ENCODE measurements around the gene AASDH.

The AASDH gene

DNA sequence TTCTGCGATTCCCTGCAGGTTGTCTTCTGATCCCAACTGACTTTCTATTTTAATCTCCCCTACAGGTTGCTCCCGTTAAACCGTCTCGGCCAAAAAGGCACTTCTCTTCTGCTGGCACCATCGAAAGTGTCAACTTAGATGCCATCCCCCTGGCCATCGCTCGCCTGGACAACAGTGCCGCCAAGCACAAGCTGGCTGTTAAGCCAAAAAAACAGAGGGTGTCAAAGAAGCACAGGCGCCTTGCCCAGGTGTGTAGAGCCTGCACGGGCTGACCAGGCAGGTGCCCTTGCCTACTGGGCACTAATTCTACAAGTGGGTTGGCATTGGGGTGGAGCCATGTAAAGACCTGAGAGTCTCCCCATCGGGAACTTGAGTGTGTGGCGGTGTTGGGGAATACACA lies 74.2 kb downstream of the AASDH start:
- DNase-seq (ENCODE audit: insufficient read length, low spot score): no peak
- FAIRE-seq: no peak
- TF ChIP-seq POLR2A (IDR thresholded peaks at IDR 0.05; ENCODE audit: low read depth, low read length): no peak
- TF ChIP-seq SPI1 (IDR thresholded peaks at IDR 0.05; ENCODE audit: low read depth, low read length): no peak
- TF ChIP-seq POU2F2 (IDR thresholded peaks at IDR 0.05; ENCODE audit: low read depth, low read length): no peak
- no peak for TF ChIP-seq POLR2AphosphoS5 (IDR thresholded peaks at IDR 0.05; ENCODE audit: low read depth, low read length)
- no peak for TF ChIP-seq TAF1 (IDR thresholded peaks at IDR 0.05; ENCODE audit: low read depth, low read length)
- no peak for TF ChIP-seq PAX5 (IDR thresholded peaks at IDR 0.05; ENCODE audit: insufficient read depth, low read length, severe bottlenecking)

DNA sequence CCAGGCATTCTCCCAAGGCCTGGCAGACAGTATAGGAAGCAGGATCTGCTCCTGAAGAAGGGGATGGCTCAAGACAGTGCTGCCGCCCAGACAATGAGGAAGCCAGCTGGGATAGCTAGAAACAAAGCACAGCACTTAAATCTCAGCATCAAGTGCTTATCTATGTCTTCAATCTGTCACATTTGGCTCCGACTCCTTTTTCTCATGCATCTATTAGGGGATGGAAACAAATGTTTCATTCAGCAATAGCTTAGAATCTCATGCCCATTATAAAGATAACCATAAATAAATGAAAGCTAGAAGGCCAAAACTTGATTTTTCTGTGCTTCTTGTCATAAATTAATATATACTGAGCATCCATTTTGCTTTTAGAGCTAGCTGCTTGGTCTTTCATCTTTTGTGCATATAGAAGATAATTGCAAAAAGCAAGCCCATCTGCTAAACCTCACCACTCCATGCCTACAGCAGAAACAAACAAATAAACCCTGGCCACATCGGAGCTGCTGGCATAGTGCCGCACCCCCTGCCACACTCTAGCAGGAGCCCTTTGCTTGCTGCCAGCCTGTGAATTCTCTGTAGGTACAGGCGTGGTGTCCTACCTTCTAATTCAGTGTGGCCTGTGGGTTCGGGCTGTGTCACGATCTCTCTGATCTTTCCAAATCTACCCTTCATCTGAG lies 75.9 kb downstream of the AASDH start:
- no peak for TF ChIP-seq POLR2A (IDR thresholded peaks at IDR 0.05; ENCODE audit: low read depth, low read length)
- TF ChIP-seq POU2F2 (IDR thresholded peaks at IDR 0.05; ENCODE audit: low read depth, low read length): no peak
- TF ChIP-seq TAF1 (IDR thresholded peaks at IDR 0.05; ENCODE audit: low read depth, low read length): no peak
- no peak for TF ChIP-seq SPI1 (IDR thresholded peaks at IDR 0.05; ENCODE audit: low read depth, low read length)
- TF ChIP-seq POLR2AphosphoS5 (IDR thresholded peaks at IDR 0.05; ENCODE audit: low read depth, low read length): no peak
- TF ChIP-seq PAX5 (IDR thresholded peaks at IDR 0.05; ENCODE audit: insufficient read depth, low read length, severe bottlenecking): no peak
- FAIRE-seq: no peak
- DNase-seq (ENCODE audit: insufficient read length, low spot score): no peak

DNA sequence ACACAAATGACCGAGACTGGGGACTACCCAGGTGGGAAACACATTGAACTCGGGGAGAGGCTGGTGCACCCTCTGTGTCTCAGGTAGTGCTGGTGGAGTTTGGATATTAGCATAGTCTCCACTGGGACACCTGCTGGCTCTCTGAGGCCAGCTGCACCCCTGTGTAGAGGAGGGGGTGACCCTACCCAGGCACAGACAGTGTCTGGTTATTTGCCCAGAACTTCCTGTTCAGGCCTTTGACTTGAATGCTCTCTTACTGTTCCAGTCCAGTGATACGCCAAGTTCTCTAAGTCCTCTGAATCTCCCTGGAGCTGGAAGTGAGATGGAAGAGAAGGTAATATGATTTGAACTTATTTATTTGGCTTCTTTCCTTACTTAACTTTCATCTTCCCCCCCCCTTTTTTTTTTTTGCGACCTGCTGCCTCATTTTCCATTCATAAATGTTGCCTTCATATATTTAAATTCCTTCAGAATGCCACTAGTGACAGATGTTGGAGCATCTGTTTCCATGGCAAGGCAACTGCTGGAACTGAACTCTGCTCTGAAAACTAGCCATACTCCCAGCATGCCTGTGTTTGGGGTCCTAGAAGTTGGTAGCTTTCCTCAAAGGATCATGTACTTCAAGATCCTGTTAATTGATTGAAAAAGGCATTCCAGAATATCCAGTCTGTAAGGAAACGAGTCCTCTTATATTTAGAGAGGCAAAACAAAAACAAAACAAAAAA lies 76.7 kb downstream of the AASDH start:
- FAIRE-seq (no peak), DNase-seq (ENCODE audit: insufficient read length, low spot score) (no peak)
- TF ChIP-seq POLR2A (IDR thresholded peaks at IDR 0.05; ENCODE audit: low read depth, low read length) (no peak), PAX5 (IDR thresholded peaks at IDR 0.05; ENCODE audit: insufficient read depth, low read length, severe bottlenecking) (no peak), SPI1 (IDR thresholded peaks at IDR 0.05; ENCODE audit: low read depth, low read length) (no peak), POU2F2 (IDR thresholded peaks at IDR 0.05; ENCODE audit: low read depth, low read length) (no peak), TAF1 (IDR thresholded peaks at IDR 0.05; ENCODE audit: low read depth, low read length) (no peak), POLR2AphosphoS5 (IDR thresholded peaks at IDR 0.05; ENCODE audit: low read depth, low read length) (no peak)

DNA sequence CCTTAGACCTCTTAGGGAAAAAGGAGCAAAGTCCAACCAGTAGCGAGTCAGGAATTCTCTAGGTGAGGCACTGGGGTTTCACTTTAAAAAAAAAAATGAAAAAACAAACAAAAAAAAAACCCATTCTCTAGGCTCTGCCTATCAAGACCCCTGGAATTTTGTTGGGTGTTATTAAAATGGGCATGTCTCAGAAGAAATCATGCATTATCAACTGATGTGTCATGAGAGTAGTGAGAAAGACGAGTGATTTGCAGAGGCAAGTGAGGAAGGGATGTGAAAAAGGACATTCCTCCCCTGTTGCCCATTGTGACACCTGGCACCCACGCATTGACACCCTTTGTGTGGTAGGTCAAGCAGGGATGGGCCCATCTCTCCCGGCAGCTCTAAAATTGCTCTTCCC lies 78.9 kb downstream of the AASDH start:
- TF ChIP-seq TAF1 (IDR thresholded peaks at IDR 0.05; ENCODE audit: low read depth, low read length) (no peak), SPI1 (IDR thresholded peaks at IDR 0.05; ENCODE audit: low read depth, low read length) (no peak), PAX5 (IDR thresholded peaks at IDR 0.05; ENCODE audit: insufficient read depth, low read length, severe bottlenecking) (no peak)
- FAIRE-seq: no peak
- no peak for DNase-seq (ENCODE audit: insufficient read length, low spot score)

DNA sequence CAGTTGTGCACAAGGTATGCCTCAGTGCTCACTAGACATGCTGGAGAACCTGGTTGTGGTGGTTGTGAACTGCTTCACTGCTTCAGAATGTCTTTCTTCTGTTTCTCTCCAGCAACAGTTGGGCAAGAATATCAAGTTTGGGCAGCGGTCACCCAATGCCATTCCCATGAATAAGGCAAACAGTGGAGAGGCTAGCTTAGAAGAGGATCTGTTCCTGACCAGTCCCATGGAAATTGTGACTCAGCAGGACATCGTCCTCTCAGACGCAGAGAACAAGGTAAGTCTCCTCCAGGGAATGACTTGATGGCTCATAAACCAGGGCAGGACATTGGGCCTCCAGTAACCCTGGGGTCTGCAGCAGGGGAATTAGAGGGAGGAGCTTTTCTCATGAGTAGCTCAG lies 79.9 kb downstream of the AASDH start:
- DNase-seq (ENCODE audit: insufficient read length, low spot score) (no peak), FAIRE-seq (no peak)
- TF ChIP-seq PAX5 (IDR thresholded peaks at IDR 0.05; ENCODE audit: insufficient read depth, low read length, severe bottlenecking) (no peak), POU2F2 (IDR thresholded peaks at IDR 0.05; ENCODE audit: low read depth, low read length) (no peak), TAF1 (IDR thresholded peaks at IDR 0.05; ENCODE audit: low read depth, low read length) (no peak), POLR2A (IDR thresholded peaks at IDR 0.05; ENCODE audit: low read depth, low read length) (no peak)

DNA sequence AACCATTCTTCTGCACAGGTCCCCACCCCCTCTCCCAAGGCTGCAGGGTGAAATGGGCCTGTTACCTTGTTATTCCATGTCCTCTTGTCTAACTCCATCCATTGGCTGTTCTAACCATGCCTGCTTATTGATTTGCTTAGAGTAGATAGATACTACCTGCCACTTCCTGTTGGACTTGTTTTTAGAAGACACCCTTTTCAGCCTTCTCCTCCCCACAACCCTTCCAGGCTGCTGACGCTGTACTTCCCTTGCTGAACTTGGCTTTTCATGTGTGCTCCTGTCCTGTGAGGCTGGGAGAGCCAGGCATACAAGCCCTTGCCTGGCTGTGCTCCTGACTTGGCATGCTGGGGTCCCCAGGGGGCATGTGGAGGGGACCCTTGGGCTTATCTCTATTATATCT lies 81.9 kb downstream of the AASDH start:
- DNase-seq (ENCODE audit: insufficient read length, low spot score) (no peak), FAIRE-seq (no peak)
- no peak for TF ChIP-seq POLR2A (IDR thresholded peaks at IDR 0.05; ENCODE audit: low read depth, low read length)
- TF ChIP-seq POLR2AphosphoS5 (IDR thresholded peaks at IDR 0.05; ENCODE audit: low read depth, low read length): no peak
- TF ChIP-seq PAX5 (IDR thresholded peaks at IDR 0.05; ENCODE audit: insufficient read depth, low read length, severe bottlenecking): no peak
- TF ChIP-seq TAF1 (IDR thresholded peaks at IDR 0.05; ENCODE audit: low read depth, low read length): no peak
- no peak for TF ChIP-seq SPI1 (IDR thresholded peaks at IDR 0.05; ENCODE audit: low read depth, low read length)
- TF ChIP-seq POU2F2 (IDR thresholded peaks at IDR 0.05; ENCODE audit: low read depth, low read length): no peak

DNA sequence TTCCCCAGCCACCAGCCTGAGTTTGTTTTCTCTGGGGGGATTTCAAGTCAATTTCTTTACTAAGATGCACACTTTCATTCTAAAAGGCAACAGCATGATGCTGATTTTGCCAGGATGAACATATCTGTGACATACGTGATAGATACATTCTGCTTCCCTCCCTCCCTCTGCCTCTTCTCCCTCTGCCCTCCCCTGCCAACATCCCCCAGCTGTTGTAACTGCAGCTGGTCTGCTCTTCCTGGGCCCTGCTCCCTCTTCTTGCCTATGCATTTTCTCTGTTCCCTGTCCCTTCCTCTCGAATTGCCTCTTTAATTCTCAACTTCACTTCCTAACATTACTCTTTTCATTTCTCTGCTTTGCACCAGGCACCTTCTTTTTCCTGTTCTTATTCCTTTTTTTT lies 83.4 kb downstream of the AASDH start:
- FAIRE-seq: no peak
- TF ChIP-seq PAX5 (IDR thresholded peaks at IDR 0.05; ENCODE audit: insufficient read depth, low read length, severe bottlenecking) (no peak), SPI1 (IDR thresholded peaks at IDR 0.05; ENCODE audit: low read depth, low read length) (no peak), POU2F2 (IDR thresholded peaks at IDR 0.05; ENCODE audit: low read depth, low read length) (no peak), POLR2AphosphoS5 (IDR thresholded peaks at IDR 0.05; ENCODE audit: low read depth, low read length) (no peak), POLR2A (IDR thresholded peaks at IDR 0.05; ENCODE audit: low read depth, low read length) (no peak), TAF1 (IDR thresholded peaks at IDR 0.05; ENCODE audit: low read depth, low read length) (no peak)
- DNase-seq (ENCODE audit: insufficient read length, low spot score): no peak

DNA sequence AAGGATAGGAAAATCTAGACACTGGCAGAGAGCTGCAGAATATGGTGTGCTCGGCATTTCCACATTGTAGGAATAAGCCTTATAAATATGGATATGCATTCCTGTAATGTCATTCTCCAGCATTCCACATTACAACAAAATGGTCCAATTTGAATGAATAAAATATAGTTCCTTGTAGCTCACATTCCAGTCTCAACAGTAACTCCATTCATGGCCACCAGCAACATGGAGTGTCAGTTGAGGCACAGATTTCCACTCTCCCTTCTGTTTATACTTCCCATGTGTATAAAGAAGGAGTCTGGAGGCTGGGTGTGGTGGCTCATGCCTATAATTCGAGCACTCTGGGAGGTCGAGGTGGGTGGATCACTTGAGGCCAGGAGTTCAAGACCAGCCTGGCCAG lies 84.5 kb downstream of the AASDH start:
- no peak for TF ChIP-seq POLR2A (IDR thresholded peaks at IDR 0.05; ENCODE audit: low read depth, low read length)
- TF ChIP-seq POLR2AphosphoS5 (IDR thresholded peaks at IDR 0.05; ENCODE audit: low read depth, low read length): no peak
- no peak for TF ChIP-seq POU2F2 (IDR thresholded peaks at IDR 0.05; ENCODE audit: low read depth, low read length)
- no peak for TF ChIP-seq TAF1 (IDR thresholded peaks at IDR 0.05; ENCODE audit: low read depth, low read length)
- no peak for TF ChIP-seq SPI1 (IDR thresholded peaks at IDR 0.05; ENCODE audit: low read depth, low read length)
- TF ChIP-seq PAX5 (IDR thresholded peaks at IDR 0.05; ENCODE audit: insufficient read depth, low read length, severe bottlenecking): no peak
- DNase-seq (ENCODE audit: insufficient read length, low spot score) (no peak), FAIRE-seq (no peak)

DNA sequence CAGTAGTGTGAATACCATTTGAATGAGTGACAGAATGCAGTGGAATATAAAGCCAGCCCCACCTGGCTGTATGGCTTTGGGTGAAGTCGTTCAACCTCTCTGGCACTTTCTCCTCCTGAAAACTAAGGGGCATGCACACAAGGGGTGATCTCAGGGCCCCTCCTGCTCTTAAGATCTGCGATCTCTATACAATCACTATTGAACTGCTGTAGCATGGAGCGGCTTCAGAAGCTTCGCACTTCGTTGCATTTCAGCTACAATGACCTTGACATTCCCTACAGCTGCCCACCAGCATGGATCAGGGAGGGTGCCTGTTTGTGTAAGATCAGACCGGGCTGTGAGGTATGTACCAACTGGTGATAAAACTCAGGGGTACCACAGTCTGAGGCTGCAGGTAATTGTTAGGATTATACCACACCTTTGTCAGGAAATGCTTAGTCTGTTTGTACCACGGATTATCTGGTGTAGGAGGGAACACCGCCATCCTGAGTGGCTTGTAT lies 85.2 kb downstream of the AASDH start:
- TF ChIP-seq POLR2A (IDR thresholded peaks at IDR 0.05; ENCODE audit: low read depth, low read length) (no peak), PAX5 (IDR thresholded peaks at IDR 0.05; ENCODE audit: insufficient read depth, low read length, severe bottlenecking) (no peak), POLR2AphosphoS5 (IDR thresholded peaks at IDR 0.05; ENCODE audit: low read depth, low read length) (no peak), POU2F2 (IDR thresholded peaks at IDR 0.05; ENCODE audit: low read depth, low read length) (no peak), TAF1 (IDR thresholded peaks at IDR 0.05; ENCODE audit: low read depth, low read length) (no peak), SPI1 (IDR thresholded peaks at IDR 0.05; ENCODE audit: low read depth, low read length) (no peak)
- DNase-seq (ENCODE audit: insufficient read length, low spot score): no peak
- FAIRE-seq: no peak

All from GM12891 (cell line).